SU-DHL-6 (cell line): ENCODE measurements around the gene P2RY8.

Experiments used
- H2AFZ ChIP-seq: fragments of 200-600 bp; sonication (generic); 2 replicates; pipeline ENCODE4 v1.6.1; 2014; ENCODE audit warnings: low read depth, mild to moderate bottlenecking, moderate library complexity, mixed read lengths, antibody characterized with exemption, low read length; ENCODE audit not compliant: severe bottlenecking
- H3F3A ChIP-seq: fragments of 200-600 bp; shearing (Covaris generic); 2 replicates; pipeline ENCODE4 v1.6.0; 2016; ENCODE audit warnings: antibody characterized with exemption, mild to moderate bottlenecking; ENCODE audit not compliant: insufficient read depth
- H3K27ac ChIP-seq: fragments of 200-600 bp; sonication (generic); 2 replicates; pipeline ENCODE4 v1.5.1; 2016; ENCODE audit warnings: low read depth, mild to moderate bottlenecking, low read length, moderate library complexity, mixed read lengths
- H3K27me3 ChIP-seq: fragments of 200-600 bp; sonication (generic), shearing (Covaris generic); 2 replicates; pipeline ENCODE4 v1.6.0; 2014; ENCODE audit warnings: mild to moderate bottlenecking, low read length
- H3K36me3 ChIP-seq: fragments of 200-600 bp; sonication (generic); 2 replicates; pipeline ENCODE4 v1.6.1; 2014; ENCODE audit warnings: mild to moderate bottlenecking, low read length, mixed read lengths
- H3K4me2 ChIP-seq: fragments of 300-600, 200-600 bp; shearing (Covaris generic), sonication (generic); 2 replicates; pipeline ENCODE4 v1.6.0; 2014; ENCODE audit warnings: low read length, low read depth, mild to moderate bottlenecking; ENCODE audit not compliant: poor library complexity, severe bottlenecking
- H3K4me3 ChIP-seq: fragments of 200-600 bp; sonication (generic); 2 replicates; pipeline ENCODE4 v1.5.1; 2014; ENCODE audit warnings: antibody characterized with exemption, low read length, mild to moderate bottlenecking, mixed read lengths; ENCODE audit not compliant: insufficient read depth, poor library complexity, severe bottlenecking
- H3K79me2 ChIP-seq: fragments of 200-600 bp; sonication (generic); 2 replicates; pipeline ENCODE4 v1.6.1; 2014; ENCODE audit warnings: mild to moderate bottlenecking, low read length, moderate library complexity; ENCODE audit not compliant: insufficient read depth
- H3K9ac ChIP-seq: fragments of 200-600 bp; sonication (generic); 2 replicates; pipeline ENCODE4 v1.7.0; 2014; ENCODE audit warnings: mild to moderate bottlenecking, low read length
- H3K9me2 ChIP-seq: fragments of 200-600 bp; sonication (generic); replicated peaks from 2 replicates; pipeline ENCODE4 v1.6.1; 2014; ENCODE audit warnings: low read length; ENCODE audit not compliant: insufficient read depth
- H3K9me3 ChIP-seq: fragments of 200-600 bp; sonication (generic); 2 replicates; pipeline ENCODE4 v1.6.1; 2014; ENCODE audit warnings: low read length, mixed read lengths; ENCODE audit not compliant: insufficient read depth
- H4K20me1 ChIP-seq: fragments of 200-600 bp; sonication (generic); 2 replicates; pipeline ENCODE4 v1.6.1; 2014; ENCODE audit warnings: low read depth, mild to moderate bottlenecking, antibody characterized with exemption, low read length, moderate library complexity, mixed read lengths
- EZH2phosphoT487 ChIP-seq: fragments of 200-600 bp; sonication (generic), shearing (Covaris generic); conservative IDR thresholded peaks from 2 replicates; pipeline ENCODE4 v1.6.1; 2018; ENCODE audit warnings: mild to moderate bottlenecking, antibody characterized with exemption, low read length, moderate library complexity, mixed read lengths
- TF ChIP-seq, protein P1 (sequence below): fragments of 200-600 bp; sonication (generic); IDR thresholded peaks from one replicate; pipeline ENCODE4 v1.5.1; 2017; ENCODE audit warnings: antibody characterized with exemption, mild to moderate bottlenecking, low read length, moderate library complexity; ENCODE audit not compliant: insufficient read depth, poor library complexity, severe bottlenecking

Gene P2RY8

DNA sequence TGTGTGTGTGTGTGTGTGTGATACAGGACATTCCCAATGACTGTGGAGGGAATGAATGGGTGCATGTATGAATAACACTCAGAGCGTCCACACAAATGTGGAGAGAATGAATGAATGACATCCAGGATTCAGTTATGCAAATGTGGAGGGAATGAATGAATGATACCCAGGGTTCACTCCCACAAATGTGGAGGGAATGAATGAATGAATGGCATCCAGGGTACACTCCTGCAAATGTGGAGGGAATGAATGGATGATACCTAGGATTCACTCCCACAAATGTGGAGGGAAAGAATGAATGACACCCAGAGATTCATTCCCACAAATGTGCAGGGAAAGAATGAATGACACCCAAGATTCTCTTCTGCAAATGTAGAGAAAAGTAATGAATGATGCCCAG, 48.2 kb downstream of the P2RY8 start:
- no peaks in the 10 kb centered on the region for H3K9me3 ChIP-seq
- H3K4me3 ChIP-seq = no peak overlapping the region
- peaks cover 57% of the 10 kb centered on the region for H3F3A ChIP-seq
- H3K79me2 ChIP-seq = peaks cover 24% of the 10 kb centered on the region
- H3K9ac ChIP-seq = peak overlapping the region; percentile 44; the same call in 1 of the 2 replicates
- H3K9me2 ChIP-seq = no peaks in the 10 kb centered on the region
- H3K4me2 ChIP-seq = peak overlapping the region; percentile 52
- no peaks in the 10 kb centered on the region for H3K27me3 ChIP-seq
- H2AFZ ChIP-seq = no peak overlapping the region
- peak overlapping the region; percentile 100 for H3K27ac ChIP-seq
- H3K36me3 ChIP-seq = peaks cover 16% of the 10 kb centered on the region; the same call in 1 of the 2 replicates
- TF ChIP-seq, protein P1, sequence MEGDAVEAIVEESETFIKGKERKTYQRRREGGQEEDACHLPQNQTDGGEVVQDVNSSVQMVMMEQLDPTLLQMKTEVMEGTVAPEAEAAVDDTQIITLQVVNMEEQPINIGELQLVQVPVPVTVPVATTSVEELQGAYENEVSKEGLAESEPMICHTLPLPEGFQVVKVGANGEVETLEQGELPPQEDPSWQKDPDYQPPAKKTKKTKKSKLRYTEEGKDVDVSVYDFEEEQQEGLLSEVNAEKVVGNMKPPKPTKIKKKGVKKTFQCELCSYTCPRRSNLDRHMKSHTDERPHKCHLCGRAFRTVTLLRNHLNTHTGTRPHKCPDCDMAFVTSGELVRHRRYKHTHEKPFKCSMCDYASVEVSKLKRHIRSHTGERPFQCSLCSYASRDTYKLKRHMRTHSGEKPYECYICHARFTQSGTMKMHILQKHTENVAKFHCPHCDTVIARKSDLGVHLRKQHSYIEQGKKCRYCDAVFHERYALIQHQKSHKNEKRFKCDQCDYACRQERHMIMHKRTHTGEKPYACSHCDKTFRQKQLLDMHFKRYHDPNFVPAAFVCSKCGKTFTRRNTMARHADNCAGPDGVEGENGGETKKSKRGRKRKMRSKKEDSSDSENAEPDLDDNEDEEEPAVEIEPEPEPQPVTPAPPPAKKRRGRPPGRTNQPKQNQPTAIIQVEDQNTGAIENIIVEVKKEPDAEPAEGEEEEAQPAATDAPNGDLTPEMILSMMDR = no peak
- TF ChIP-seq EZH2phosphoT487 = no peak
- no peaks in the 10 kb centered on the region for H4K20me1 ChIP-seq

DNA sequence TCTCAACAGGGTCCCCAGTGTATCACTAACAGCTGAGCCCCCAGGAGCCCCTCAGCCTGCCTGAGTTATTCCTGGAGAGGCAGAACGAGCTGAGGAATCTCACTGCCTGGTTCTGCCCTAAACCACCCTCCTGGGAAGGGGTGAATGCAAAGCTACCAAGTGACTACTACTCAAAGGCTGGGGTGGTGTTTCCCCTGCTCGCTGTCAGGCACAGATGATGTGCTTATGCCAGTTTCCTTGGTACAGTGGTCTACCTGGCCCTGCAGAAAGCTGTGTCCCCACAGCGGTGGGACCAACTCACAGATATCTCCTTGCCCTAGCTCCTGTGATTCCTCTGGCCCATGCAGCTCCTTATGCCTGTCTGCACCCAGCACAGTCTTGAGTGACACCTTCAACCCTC, 48.8 kb downstream of the P2RY8 start:
- TF ChIP-seq EZH2phosphoT487 = no peak
- TF ChIP-seq, protein P1 = no peak
- Histone ChIP-seq H3K9me2 (no peaks in the 10 kb centered on the region), H3K4me3 (no peak overlapping the region), H4K20me1 (no peaks in the 10 kb centered on the region), H3K9ac (peak overlapping the region; percentile 44), H3F3A (peaks cover 59% of the 10 kb centered on the region), H2AFZ (no peak overlapping the region), H3K9me3 (no peaks in the 10 kb centered on the region), H3K4me2 (peak overlapping the region; percentile 52), H3K36me3 (peaks cover 16% of the 10 kb centered on the region; the same call in 1 of the 2 replicates), H3K27me3 (no peaks in the 10 kb centered on the region), H3K79me2 (peaks cover 26% of the 10 kb centered on the region), H3K27ac (peak overlapping the region; percentile 100)

DNA sequence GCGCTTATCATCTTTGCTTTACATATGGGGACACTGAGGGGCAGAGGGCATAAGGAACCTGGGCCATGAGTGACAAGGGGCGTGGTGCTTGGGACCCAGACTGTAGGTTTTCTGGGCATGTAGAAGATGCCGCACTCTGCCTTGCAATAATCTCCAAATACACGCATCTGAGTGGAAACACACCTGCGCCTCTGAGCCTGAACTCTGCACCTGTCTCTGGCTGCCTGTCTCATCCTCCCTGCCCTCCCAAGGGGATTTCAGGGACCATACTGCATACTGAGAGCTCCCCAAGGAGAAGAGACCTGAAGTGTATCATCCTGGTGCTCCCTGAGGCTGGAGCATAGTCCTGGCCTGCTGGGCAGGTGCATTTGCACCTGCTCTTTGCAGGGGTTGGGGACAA, 49.6 kb downstream of the P2RY8 start:
- peak overlapping the region; percentile 44 for H3K9ac ChIP-seq
- H3K27me3 ChIP-seq = no peaks in the 10 kb centered on the region
- H3K9me2 ChIP-seq = no peaks in the 10 kb centered on the region
- peaks cover 18% of the 10 kb centered on the region; the same call in 1 of the 2 replicates for H3K36me3 ChIP-seq
- H4K20me1 ChIP-seq = no peaks in the 10 kb centered on the region
- peaks cover 26% of the 10 kb centered on the region for H3K79me2 ChIP-seq
- no peak overlapping the region for H3K4me3 ChIP-seq
- H3K27ac ChIP-seq = peak overlapping the region; percentile 100
- TF ChIP-seq, protein P1 = no peak
- TF ChIP-seq EZH2phosphoT487 = no peak
- peak overlapping the region; percentile 52 for H3K4me2 ChIP-seq
- peaks cover 56% of the 10 kb centered on the region for H3F3A ChIP-seq
- no peaks in the 10 kb centered on the region for H3K9me3 ChIP-seq
- no peak overlapping the region for H2AFZ ChIP-seq
